Activated CD8-positive, alpha-beta memory T cell treated with anti-CD3 and anti-CD28 coated beads for 24 hours (primary cell): ENCODE measurements around the gene NME4.
"Not testable (repeated sequence)": the region's sequence is repeated elsewhere in the genome, so short reads cannot be mapped to it uniquely, and the experiment has no call there.

Experiments used
- DNase-seq: peaks from one replicate; pipeline ENCODE4 v3.0.0-alpha.2; 2020

NME4 gene

DNA sequence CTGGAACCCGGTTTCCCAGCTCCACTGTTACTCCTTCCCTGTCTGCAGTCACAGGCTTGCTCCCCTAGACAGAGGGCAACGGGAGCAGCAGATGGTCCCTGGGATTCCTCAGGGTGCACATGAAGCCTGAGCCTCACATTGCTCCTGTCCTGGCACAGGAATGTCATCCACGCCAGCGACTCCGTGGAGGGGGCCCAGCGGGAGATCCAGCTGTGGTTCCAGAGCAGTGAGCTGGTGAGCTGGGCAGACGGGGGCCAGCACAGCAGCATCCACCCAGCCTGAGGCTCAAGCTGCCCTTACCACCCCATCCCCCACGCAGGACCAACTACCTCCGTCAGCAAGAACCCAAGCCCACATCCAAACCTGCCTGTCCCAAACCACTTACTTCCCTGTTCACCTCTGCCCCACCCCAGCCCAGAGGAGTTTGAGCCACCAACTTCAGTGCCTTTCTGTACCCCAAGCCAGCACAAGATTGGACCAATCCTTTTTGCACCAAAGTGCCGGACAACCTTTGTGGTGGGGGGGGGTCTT is 3.1 kb downstream of the NME4 start:
- no peak for DNase-seq

DNA sequence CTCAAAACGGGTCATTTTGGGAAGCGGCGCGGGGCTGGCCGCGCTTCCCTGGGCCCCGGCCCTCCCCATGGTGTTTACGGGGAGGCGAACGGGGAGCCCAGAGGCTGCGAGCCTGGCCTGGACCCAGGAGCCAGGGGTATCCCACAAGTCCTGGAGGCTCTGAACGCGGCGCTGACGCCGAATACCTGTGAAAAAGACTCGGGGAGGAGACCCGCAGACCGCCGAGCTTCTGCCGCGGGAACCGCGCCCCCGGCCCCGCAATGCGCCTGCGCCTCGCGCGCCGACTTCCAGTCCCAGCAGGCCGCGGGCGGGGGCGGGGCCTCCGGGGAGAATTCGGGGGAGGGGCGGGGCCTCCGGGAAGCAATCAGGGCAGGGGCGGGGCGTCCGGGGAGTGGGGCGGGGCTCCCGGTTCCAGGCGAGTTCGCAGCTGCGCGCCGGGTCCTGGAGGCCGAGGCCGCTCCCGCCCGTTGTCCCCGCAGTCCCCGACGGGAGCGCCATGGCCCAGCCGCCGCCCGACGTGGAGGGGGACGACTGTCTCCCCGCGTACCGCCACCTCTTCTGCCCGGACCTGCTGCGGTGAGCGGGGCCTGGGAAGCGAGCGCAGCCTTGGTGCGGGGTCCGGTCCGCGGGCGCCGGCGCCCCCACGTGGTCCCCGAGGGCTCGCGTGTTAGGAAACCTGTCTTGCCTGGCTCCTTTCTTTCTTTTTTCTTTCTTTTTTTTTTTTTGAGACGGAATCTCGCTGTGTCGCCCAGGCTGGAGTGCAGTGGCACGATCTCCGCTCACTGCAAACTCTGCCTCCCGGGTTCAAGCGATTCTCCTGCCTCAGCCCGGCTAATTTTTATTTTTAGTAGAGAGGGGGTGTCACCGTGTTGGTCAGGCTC is 4.7 kb downstream of the NME4 start, which contains the start of gene DECR2:
Gene DECR2 (plus strand): TSS at position 418 of the 881 bp plus-strand sequence. CDS start 79 bp downstream, at position 497.
- DNase-seq, result peak; percentile 99

DNA sequence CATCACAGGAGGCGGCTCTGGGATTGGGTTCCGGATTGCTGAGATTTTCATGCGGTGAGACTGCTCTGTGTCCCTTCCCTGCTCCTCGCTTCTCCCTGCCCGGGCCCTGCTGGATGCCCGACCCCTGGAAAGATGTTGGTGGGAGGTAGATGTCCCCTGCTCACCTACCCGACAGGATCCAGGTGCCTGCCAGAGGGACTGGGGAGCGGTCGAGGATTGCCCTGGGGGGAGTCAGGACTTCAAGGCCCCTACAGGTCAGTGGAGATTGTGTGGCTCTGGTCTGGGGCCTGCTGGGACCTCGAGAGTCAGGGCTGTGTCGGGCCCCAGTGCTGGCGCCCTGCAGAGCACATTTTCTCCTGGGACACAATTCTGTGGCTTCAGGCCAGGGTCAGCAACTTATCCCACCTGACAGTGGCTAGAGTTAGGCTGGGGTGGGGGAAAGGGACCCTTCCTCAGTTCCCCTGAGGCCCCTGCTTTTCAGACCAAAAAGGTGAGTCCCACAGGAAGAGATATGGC is 8.0 kb downstream of the NME4 start:
- no peak for DNase-seq

DNA sequence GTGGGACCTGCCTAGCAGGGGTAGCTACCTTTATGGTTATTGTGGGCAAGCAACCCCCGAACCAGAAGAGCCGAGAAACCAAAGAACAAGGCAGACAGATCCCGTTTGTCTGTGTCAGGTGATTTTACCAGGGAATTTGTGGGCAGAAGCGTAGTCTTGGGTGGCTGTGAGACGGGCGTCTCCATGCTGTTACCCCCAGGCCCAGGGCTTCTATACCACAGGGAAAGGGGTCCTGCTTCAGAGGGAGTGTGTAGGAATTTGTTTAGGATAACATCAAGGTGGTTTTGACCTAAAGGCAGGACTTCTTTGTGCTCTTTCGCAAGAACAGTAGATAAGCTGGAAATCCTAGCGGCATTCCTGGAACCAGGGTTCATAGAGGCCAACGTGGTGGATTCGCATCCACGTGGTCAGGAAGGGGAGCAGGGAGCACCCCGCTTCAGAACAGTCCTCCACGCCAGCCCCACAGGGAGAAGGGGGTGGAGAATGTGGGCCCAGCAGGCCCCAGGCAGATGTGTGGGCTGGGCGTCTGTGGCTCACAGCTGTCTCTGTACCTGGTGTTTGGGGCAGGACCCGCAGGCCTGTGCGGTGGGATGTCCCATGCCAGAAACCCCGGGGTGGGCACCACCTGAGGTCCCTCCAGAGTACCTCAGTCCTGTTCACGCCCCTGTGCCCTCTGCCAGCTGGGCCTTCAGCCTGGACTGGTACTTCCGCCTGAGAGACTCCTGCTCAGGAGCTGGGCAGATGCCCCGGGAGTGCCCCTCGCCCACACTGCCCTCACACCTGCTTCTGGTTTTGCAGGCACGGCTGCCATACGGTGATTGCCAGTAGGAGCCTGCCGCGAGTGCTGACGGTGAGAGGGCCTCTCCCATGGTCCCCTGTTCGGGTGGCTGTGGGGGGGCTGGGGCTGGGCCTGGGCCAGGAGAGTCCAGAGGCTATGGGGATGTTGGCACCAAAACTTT is 8.8 kb downstream of the NME4 start:
- no peak for DNase-seq

DNA sequence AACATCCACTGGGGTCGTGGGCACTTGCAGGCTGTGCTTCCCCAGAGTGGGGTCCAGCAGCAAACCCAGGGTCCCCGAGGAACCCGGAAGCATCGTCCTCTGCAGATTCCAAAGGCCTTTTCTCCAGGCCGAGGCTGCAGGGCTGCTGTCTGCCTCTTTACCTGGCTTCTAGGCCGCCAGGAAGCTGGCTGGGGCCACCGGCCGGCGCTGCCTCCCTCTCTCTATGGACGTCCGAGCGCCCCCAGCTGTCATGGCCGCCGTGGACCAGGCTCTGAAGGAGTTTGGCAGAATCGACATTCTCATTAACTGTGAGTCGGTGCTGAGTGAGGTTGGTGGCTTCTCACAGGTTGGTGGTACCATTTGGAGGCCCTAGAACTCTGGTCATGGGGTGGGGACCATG is 10.3 kb downstream of the NME4 start:
- no peak for DNase-seq

DNA sequence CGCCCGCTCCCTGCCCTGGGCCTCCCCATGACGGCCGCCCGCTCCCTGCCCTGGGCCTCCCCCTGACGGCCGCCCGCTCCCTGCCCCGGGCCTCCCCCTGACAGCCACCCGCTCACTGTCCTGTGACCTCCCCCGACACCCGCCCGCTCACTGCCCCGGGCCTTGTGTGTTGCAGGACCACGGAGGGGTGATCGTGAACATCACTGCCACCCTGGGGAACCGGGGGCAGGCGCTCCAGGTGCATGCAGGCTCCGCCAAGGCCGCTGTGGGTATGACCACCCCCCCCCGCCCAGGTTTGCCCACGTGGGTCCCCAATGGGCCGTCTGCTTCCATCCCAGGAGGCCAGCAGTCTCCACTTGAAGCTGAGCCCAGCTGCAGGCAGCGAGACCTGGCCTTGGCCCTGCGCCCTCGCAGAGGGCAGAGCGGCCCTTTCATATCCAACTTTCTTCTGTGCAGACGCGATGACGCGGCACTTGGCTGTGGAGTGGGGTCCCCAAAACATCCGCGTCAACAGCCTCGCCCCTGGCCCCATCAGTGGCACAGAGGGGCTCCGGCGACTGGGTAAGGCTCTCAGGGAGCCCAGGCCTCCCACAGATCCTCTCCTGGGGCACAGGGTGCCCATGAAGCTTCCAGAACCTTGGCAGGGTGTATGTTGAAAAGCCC is 13.6 kb downstream of the NME4 start:
- no peak for DNase-seq

DNA sequence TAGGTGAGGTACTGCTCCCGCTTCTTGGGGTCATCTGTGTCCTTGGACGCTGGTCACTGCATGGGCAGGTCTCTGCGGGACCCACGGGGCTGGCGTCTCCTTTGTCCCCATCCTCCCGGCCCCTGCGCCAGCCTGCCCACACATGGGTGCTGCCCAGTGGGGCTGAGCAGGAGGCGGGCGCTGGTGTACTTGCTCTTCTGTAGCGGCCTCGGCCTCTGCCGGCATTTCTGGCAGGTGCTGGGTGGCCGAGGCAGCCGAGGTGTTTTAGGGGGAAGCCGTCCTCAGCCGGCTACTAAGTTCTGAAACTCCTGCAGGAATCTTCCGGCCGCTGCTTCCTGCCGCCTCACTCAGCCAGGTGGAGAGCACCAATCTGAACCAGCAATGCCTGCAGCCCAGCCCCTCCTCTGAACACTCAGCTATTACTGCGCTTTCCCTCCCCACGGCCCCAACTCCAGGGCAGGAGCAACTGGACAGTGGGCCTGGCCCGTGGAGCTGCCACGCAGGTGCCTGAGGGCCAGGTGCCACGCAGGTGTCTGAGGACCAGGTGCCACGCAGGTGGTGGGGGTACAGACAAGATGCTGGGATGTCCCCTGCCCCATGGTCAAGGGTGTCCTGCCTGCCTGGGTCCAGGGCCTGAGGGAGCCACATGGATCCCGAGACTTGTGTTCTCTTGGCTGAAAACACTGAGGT is 14.7 kb downstream of the NME4 start:
- no peak for DNase-seq

DNA sequence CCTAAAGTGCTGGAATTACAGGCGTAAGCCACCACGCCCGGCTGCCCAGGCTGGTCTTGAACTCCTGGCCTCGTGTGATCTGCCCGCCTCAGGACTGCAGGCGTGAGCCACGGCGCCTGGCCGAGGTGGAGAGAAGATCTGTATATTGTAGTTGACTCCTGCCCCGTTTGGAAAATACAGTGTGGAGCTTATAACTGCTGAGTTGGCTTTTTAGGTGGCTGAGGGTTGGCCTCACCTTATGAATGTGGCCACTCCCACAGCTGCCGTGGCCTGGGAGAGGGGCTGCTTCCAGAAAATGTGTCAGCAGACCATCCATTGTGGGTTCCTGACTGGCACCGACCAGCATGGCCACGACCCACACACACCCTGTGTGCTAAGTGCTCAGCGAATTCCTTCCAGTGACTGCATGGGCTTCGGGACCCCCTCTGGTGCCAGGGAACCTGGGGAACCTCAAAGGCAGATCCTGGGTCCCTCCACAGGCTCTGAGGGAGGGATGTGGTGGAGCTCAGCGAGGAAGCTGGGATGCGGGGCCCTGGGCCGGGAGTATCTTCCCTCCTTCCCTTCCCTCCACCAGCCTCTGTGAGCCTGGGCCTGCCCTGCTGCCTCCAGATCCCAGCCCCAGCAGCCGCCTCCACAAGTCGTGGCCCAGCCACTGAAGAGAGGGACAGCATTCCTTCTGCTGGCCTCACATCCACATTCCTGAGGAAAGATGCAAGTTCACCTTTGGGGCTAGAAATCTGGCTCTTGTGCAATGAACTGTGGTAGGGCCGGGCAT is 17.6 kb downstream of the NME4 start:
- no peak for DNase-seq

DNA sequence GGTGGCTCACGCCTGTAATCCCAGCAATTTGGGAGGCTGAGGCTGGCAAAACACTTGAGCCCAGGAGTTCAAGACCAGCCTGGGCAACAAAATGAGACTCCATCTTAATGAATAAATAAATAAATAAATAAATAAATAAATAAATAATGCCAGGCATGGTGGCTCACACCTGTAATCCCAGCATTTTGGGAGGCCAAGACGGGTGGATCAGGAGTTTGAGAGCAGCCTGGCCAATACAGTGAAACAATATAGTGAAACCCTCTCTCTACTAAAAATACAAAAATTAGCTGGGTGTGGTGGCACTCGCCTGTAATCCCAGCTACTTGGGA is 18.1 kb downstream of the NME4 start:
- not testable (repeated sequence) for DNase-seq

DNA sequence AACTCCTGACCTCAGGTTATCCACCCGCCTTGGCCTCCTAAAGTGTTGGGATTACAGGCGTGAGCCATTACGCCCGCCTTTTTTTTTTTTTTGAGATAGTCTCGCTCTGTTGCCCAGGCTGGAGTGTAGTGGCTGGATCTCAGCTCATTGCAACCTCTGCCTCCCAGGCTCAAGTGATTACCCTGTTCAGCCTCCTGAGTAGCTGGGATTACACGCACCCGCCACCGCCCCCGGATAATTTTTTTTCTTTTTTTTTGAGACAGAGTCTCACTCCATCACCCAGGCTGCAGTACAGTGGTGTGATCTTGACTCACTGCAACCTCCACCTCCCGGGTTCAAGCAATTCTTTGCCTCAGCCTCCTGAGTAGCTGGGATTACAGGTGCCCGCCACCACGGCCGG is 25.2 kb downstream of the NME4 start:
- not testable (repeated sequence) for DNase-seq

DNA sequence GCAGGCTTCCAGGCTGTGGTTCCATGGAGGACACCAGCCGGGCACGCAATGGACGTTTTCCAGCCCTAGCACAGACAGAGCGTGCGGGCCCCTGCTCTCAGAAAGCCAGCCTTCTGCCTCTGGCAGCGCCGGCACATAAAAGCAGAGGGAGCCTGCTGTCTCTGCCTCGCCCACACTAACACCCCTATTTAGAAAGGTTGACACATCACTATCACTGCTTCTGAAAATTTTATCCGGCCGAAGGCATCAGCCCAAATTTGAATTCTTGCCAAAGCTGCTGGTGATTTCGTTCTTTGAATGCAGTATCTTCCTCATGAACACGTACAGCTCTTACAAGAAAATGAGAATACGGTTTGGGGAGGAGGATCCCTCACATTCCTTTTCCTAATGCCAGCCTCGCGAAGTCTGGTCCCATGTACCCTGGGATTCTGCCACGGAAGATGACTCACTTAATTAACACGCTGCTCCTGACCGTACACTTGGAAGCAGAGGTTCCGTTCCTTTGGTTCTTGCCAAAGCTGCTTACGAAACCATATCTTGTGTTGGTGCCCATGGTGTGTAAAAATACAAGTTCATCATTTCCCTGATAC is 27.1 kb downstream of the NME4 start:
- DNase-seq, result no peak

DNA sequence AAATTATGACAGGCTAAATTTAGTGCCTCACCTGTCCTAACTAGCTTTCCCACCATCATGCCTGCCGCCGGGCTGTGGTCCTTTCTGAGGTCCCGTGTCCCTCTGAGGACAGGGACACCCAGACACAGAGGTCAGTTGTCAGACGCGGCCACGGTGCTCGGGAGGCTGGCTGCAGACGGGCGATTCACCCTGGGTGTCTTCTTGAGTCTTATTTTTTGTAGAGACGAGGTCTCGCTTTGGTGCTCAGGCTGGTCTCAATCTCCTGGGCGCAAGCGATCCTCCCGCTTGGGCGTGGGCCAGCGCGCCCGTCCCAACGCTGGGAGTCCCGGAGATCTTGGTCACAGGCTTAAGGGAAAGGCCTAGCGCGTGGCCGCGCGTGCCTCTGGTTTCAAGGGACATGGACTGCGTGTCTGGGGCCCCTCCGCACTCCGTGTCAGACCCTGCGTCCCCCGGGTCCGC is 27.7 kb downstream of the NME4 start:
- no peak for DNase-seq

DNA sequence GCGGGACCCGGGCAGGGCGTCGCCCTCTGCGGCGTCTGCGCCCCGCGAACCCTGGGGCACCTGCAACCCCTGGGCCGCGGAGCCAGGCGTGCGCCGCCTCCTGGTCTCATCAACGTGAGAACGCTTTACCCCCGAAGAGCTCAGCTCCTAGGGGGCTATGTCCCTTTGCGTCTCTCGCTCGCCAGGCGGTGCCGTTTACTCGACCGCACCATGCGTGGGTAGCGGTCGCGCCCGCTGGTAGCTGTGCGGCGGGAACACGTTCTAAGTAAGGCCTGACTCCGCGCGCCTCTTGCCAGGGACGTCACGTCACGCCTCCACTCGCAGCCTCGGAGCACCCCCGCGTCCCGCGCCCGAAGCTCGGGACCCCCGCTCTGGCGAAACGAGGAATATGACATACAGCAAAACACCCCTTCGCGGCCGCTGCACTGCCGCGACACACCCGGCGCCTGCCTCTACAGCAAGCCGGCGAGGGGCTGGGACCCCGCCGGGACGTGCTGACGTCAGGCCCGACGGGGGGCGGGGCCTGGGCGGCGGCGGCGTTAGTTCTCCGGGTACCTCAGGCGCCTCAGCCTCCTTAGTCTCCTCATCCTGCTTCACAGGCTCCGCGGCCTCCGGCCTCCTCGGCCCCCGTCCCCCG is 28.2 kb downstream of the NME4 start, which contains the start of gene RAB11FIP3:
Gene RAB11FIP3 (plus strand): TSS at position 568 of the 637 bp plus-strand sequence. CDS start 358 bp downstream, outside the sequence.
- peak; percentile 95 for DNase-seq

DNA sequence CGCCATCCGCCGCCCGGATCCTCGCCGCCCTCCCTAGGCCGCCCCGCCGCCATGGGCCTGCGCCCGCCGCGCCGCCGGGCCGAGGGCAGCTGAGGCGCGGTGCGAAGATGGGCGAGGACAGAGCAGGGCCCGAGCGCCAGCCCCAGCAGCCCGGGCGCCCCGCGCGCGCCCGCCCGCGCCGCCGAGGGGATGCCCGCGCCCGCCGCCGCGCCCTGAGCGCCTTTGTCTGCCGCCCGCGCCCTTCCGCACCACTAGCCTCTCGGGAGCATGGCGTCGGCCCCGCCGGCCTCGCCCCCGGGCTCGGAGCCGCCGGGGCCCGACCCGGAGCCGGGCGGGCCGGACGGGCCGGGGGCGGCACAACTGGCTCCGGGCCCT is 28.7 kb downstream of the NME4 start:
- DNase-seq, result no peak

DNA sequence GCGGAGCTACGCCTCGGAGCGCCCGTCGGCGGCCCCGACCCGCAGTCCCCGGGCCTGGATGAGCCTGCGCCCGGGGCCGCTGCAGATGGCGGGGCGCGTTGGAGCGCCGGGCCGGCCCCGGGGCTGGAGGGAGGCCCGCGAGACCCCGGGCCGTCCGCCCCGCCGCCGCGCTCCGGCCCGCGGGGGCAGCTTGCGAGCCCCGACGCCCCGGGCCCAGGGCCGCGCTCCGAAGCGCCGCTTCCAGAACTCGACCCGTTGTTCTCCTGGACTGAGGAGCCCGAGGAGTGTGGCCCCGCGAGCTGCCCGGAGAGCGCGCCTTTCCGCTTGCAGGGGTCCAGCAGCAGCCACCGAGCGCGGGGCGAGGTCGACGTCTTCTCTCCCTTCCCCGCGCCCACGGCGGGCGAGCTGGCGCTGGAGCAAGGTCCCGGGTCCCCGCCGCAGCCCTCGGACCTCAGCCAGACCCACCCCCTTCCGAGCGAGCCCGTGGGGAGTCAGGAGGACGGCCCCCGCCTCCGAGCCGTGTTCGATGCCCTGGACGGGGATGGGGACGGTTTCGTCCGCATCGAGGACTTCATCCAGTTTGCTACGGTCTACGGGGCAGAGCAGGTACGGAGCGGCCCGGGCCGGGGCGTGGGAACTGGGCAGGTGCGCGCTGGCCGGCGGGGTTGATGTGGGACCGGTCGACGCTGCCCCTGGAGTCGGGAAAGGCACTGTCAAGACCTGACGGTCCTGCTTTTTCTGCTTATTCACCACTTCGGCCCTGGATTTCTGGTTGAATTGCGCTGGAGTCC is 29.3 kb downstream of the NME4 start:
- peak; percentile 66 for DNase-seq

DNA sequence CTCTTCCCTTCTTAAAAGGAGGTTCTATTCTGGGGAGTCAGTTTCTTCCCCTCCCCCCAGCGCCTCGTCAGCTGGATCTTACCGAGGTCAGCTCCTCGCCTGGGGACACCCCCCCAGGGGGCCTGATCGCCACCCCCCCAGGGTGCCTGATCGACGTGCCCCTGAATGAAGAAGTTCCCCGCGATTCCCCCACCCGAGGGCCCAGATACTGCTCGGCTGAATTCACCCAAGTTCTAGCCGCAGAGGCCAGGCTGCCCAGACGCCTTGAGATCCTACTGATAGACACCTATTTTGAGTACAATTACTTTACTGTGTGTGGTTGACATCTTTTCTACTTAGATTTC is 29.9 kb downstream of the NME4 start:
- no peak for DNase-seq

DNA sequence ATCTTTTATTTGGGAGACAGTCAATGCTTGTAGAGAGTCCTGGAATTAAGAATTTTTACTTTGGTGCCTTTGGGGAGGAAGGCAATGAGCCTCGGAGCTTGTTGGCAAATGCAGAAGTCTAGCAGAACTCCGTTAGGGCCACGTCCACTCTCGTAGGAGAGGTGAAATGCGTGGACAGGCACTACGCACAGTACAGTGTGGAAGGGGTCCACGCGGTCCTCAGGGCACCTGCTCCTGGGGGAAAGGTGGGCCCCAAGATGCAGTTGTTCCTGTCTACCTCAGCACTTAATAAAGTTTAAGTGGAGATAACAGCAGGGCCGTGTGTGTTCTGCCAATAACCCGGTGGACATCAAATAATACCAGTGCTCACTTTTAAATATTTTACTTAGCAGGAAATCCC is 30.3 kb downstream of the NME4 start:
- no peak for DNase-seq

DNA sequence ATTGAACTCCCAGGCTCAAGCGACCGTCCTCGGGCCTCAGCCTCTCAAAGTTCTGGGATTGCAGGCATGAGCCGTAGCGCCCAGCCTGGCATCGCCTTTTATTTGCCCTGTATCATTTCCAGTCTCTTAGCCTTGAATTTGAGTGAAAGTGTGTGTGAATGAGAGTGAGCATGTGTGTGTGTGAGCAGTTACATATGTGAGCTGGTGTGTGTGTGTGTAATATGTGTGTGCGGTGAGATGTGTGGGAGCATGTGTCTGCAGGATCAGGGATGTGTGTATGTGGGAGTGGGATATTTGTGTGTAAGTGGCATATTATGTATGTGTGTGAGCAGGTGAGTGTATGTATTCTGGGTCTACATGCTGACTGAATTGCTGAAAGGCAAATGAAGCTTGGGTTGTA is 33.9 kb downstream of the NME4 start:
- no peak for DNase-seq

DNA sequence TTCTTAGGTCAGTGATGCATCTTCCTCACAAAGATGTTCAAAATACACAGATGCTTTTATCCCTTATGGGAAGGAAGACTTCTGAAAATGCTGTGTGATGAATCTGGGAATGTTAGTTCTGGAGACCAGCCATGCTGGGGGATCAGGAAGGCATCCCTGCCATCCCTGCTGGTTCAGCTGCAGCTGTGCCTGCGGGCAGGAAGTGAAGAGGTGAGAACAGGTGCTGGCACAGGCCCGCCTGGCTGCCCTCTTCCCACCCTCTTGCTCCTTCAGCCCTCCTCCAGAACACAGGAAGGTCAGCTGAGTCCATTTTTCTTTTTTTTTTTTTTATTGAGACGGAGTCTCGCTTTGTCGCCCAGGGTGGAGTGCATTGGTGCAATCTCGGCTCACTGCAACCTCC is 43.6 kb downstream of the NME4 start:
- DNase-seq, result no peak
